HG03354 (cell line): ENCODE measurements around the gene ATOSB.

Experiments
- ATAC-seq: cut with Tn5 transposase; IDR thresholded peaks from one replicate; pipeline ENCODE4 v1.9.1; 2021; ENCODE audit warnings: mild to moderate bottlenecking; ENCODE audit not compliant: unreplicated experiment, poor library complexity, severe bottlenecking

The ATOSB gene

GRCh38 chr9:35114840-35115628 lies 628 bp downstream of the ATOSB start:
- no peak for ATAC-seq

GRCh38 chr9:35114113-35114839 lies 1.4 kb downstream of the ATOSB start:
- peak; percentile 11 for ATAC-seq

DNA sequence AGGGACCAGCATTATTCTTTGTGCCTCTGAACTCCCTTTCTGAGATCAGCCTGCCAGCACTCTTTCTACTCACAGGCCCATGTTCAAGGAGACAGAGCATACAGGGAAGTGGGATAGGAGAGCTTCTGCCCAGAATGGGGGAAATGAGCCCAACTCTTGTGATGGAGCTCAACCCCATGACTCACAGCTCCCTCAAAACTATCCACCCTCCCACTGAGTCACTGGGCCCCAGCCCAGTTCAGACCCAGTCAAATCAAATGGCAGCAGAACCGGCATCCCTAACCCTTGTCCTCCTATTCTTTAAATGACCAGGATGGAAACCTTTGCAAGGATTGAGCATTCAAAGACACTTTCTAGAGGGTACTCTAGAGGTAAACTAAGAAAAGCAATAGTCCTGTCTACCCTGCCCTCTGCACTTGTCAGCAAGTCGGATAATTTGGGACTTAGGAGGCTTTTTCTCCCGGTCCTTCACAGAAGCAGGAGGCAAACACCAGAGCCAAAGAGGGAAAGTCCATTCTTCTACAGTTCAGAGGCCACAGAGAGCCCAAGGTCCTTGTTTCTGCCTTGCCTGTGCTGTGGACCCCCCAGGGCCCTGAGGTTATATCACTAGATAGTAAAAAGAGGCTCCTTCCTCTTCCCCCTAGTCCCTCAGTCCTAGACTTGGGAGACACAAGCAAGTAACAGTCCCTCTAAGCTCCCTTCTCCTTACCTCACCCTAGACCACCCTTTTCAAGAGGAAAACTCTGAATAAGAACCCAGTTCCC lies 3.2 kb downstream of the ATOSB start:
- ATAC-seq, result no peak

- ATAC-seq, result peak; percentile 67
Measured at GRCh38 chr9:35111001-35111933, 4.4 kb downstream of the ATOSB start.

DNA sequence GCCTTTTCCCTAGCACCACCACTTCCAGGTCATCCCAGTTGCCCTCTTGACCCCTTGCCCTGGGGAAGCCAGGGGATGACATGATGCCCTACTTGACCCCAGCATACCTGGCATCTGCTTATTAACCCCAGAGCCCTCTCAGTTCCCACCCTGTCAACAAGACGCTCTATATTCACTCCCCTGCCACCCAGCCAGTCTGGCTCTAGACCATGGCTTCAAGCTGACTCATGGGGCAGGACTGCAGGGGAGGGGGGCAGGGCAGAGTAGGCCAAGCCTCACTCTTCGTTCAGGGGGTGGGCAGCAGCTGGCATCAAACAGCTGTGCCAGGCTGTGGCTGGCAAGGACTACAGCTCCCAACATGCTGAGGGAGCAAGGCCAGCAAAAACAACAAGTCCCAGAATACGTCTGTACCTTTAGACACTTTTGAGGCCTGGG lies 5.3 kb downstream of the ATOSB start:
- ATAC-seq, result no peak

DNA sequence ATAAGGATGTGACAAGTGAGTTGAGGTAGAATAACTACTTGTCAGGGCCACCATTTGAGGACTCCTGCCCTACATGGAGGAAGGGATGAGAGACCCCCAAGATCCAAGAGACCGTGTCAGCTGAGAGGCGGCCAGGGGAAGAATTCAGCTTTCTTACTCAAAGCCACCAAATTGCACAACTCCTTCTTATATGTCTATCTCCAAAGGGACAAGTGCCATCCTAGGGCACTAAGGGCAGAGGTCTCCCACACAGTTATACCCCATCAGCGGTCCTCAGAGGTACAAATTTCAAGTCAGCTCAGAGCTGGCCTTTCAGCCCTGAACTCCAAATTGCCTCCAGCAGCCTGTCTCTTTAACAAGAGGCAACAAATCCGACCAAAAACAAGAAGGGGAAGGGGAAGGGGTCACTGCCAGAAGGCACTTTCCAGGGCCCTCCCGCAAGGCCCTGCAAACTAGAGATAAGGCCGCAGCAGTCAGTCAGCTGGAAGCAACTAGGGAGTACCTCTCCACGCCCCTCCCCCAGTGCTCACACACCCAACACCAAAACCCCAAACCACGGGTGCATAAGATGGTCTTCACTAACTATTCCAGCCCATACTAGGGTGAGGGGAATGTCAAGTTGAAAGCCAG lies 6.6 kb downstream of the ATOSB start:
- no peak for ATAC-seq

DNA sequence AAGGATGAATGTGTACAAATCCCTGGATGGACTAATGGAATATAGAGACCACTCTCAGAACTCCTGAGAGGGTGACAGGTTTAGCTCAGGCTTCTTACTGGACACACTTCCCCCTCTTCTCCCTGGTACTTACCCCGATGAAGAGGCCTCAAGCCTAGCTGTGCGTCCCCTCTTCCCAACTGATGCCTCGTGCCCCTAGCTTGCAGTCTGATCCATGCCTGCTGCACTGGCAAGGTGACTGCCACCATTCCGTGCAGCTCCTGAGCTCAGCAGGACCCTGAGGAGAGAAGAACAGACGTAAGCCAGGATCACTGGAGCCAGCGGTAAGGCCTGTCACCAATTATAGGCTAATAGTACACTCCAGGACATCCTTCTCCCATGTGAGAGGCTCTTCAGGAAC lies 7.2 kb downstream of the ATOSB start:
- no peak for ATAC-seq

DNA sequence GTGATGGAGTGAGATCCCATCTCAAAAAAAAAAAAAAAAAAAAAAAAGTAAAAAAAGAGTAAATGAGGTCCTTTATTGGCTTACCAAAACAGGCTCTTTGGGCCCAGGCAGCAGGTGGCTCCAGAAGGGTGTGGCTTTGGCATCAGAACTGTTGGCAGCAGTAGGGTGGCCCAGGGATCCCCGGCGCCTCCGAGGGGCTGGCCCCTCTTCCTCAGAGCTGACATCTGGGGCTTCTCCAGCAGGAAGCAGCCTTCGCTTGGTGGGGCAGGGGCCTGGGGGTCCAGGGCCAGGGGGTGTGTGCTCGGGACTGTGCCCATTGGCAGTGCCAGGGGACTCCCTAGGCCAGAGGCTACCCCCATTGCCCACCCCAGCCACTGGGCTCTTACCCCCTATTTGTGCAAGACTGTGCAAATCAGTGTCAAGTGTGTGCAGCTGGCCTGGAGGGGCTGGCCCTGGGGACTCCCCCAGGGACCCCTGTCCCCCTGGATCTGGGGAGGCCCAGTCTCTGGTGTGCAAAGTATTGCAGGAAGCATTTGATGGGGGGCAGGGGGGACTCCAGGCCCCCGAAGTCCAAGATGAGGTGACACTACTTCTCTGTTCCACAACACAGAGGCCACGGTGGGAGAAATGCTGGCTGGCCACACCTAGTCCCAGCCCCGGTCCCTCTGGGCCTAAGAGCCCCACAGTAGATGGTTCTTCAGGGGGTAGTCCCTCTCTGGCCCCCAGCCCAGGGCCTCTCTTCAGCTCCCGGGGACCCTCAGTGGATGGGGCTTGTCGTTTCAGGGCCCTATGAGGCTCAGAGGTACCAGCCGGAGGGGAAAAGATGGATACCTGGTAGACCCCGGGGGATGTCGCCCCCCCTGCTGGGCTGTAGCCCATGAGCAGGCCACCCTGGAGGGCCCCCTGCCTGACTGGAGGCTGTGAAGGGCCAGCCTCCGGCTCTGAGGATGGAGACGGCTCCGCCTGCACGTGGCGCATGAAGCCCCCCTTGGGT lies 8.1 kb downstream of the ATOSB start:
- ATAC-seq, result no peak

DNA sequence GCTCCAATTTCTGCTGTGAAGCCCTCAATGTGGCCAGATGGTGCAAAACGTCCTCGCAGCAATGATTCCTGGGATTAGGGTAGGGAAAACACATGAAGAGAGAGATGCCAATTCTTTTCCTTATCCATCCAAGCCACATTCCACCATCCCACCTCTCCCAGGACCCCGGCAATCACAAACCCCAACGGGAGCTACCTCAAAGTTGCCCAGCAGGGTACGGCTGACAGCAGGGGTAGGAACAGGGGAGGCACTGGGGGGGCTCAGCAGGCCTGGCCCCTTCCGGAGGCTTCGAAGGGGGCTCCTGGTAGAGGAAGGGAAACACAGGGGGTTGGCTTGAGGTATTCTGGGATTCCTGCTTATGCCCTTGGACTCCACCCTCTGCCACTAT lies 9.3 kb downstream of the ATOSB start:
- ATAC-seq, result no peak

GRCh38 chr9:35105571-35106342 lies 9.9 kb downstream of the ATOSB start:
- no peak for ATAC-seq

- ATAC-seq, result no peak
Measured at GRCh38 chr9:35105126-35105525, 10.5 kb downstream of the ATOSB start.

DNA sequence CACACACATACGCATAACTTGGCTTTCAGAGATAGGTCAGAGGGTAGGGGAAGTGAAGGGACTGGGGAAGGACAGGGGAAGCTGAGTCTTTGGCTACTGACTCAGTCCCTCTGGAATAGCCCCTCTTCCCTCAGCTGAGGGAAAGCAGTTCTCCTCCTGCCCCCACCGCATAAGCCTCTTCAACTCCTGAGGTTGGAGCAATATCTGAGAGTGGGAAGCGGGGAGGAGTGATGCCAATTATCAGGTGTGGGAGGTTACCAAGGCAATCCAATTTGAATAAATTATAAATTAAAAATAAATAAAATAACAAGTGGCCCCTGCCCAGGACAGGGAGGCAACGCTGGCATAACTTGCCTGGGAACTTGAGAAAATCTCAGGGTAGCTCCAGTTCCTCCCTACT lies 11.1 kb downstream of the ATOSB start:
- ATAC-seq, result no peak

- no peak for ATAC-seq
Measured at GRCh38 chr9:35103660-35104191, 11.9 kb downstream of the ATOSB start.

DNA sequence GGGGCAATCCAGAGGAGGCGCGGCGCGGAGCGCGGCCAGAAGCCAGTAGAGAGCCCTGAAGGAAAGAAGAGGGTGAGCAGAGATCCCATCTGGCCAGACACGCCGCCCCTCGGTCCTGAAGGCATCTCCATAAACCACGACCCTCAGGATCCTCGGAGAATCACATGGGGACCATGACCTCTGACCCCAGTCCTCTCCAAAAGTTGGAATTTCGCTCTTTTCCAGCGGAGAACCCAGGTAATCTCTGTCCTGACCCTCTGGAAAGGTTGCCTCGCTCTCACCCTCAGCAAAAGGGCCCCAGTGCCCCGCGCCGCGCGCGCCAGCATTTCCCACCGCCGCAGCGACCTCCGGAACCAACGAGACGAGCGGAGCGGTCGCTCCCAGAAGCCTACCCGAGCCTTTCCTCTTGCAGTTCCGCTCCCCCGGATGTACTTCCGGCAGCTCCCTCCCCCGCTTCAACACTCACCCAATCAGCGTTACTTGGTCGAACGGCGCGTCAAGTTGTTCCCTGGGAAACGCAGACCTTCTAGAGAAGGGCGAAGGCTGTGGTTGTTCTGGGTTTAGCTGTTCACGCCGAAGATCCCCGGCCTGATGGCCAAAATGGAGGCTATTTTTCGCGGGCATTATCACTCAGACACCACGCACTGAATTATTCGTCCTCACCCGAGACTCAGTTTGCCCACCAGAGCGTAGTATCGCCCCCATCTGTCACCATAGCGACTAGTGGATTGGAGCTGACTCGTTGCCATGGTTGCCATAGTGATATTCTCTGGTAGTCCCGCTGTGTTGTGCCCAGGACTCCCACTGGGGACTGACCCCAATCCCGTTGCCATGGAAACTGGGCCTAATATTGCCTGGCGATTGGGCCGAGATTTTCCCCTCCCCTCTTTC lies 12.6 kb downstream of the ATOSB start, which contains the start of gene STOML2:
Gene STOML2, minus strand, starts transcription at position 363 of the 891 bp plus-strand sequence. Its CDS starts 37 bp downstream, at position 326.
- ATAC-seq, result peak; percentile 94

GRCh38 chr9:35102465-35102768 lies 13.2 kb downstream of the ATOSB start:
- ATAC-seq, result no peak

DNA sequence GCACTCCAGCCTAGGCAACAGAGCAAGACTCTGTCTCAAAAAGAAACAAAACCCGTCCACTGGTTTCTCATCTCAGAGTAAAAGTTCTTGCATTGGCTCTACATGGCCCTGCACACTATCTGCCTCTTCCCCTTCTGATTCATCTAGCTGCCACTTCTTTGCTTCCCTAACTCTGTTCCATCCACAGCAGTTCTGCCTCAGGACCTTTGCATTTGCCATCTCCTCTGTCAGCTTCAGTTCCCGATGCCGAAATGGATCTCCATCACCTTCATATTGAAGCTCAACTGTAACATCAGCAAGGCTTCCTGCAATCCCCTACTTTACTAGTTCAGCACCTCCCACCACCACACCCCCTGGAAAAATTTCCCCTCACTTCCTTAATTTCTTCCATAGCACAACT lies 18.1 kb downstream of the ATOSB start:
- ATAC-seq, result no peak
